Activated naive CD4-positive, alpha-beta T cell treated with anti-CD3 and anti-CD28 coated beads, Interleukin-2, amount 50 U/mL, for 24 hours (primary cell): ENCODE results near the gene FGF23.
"Not testable (repeated sequence)": the region's sequence is repeated elsewhere in the genome, so short reads cannot be mapped to it uniquely, and the experiment has no call there.

Experiments
- H3K27ac Mint-ChIP-seq: one replicate; pipeline ENCODE4 v1.8.0; 2021; ENCODE audit warnings: mild to moderate bottlenecking, mixed read lengths
- H3K27me3 Mint-ChIP-seq: one replicate; pipeline ENCODE4 v1.8.0; 2021; ENCODE audit warnings: mixed read lengths
- H3K36me3 Mint-ChIP-seq: one replicate; pipeline ENCODE4 v1.8.0; 2021; ENCODE audit warnings: mixed read lengths
- H3K4me1 Mint-ChIP-seq: one replicate; pipeline ENCODE4 v1.8.0; 2021; ENCODE audit warnings: mixed read lengths
- H3K4me3 Mint-ChIP-seq: one replicate; pipeline ENCODE4 v1.8.0; 2021; ENCODE audit warnings: mild to moderate bottlenecking, mixed read lengths
- H3K9me3 Mint-ChIP-seq: one replicate; pipeline ENCODE4 v1.8.0; 2021; ENCODE audit warnings: mixed read lengths

Gene FGF23

GRCh38 chr12:4379405-4379804 lies at the start of gene FGF23:
Gene FGF23, minus strand, starts transcription at chr12:4379712. Its CDS starts 130 bp downstream, at chr12:4379582.
- H3K9me3 Mint-ChIP-seq = no peaks in the 10 kb centered on the region
- peaks cover 6% of the 10 kb centered on the region for H3K27me3 Mint-ChIP-seq

GRCh38 chr12:4424422-4424821 lies 44.9 kb upstream of the FGF23 start:
- Mint-ChIP-seq H3K36me3 (no peaks in the 10 kb centered on the region), H3K27me3 (no peaks in the 10 kb centered on the region), H3K4me3 (no peak overlapping the region), H3K27ac (no peak overlapping the region), H3K9me3 (no peaks in the 10 kb centered on the region), H3K4me1 (no peaks in the 10 kb centered on the region)

More at GRCh38 chr12:4379405-4379804, at the start of gene FGF23:
- Mint-ChIP-seq H3K4me1 (no peaks in the 10 kb centered on the region), H3K4me3 (no peak within 1 kb of the TSS), H3K27ac (no peak within 1 kb of the TSS), H3K36me3 (no peaks in the 10 kb centered on the region)

- Mint-ChIP-seq H3K9me3 (no peaks in the 10 kb centered on the region), H3K4me3 (no peak overlapping the region), H3K4me1 (no peaks in the 10 kb centered on the region), H3K36me3 (no peaks in the 10 kb centered on the region), H3K27me3 (no peaks in the 10 kb centered on the region), H3K27ac (no peak overlapping the region)
These were observed 44.1 kb upstream of the FGF23 start for GRCh38 chr12:4423528-4424195.

GRCh38 chr12:4422985-4423384 lies 43.5 kb upstream of the FGF23 start:
- Mint-ChIP-seq H3K4me3 (no peak overlapping the region), H3K27me3 (no peaks in the 10 kb centered on the region), H3K36me3 (no peaks in the 10 kb centered on the region), H3K27ac (no peak overlapping the region), H3K9me3 (no peaks in the 10 kb centered on the region), H3K4me1 (no peaks in the 10 kb centered on the region)

- Mint-ChIP-seq H3K27ac (no peak overlapping the region), H3K36me3 (no peaks in the 10 kb centered on the region), H3K4me3 (no peak overlapping the region), H3K4me1 (no peaks in the 10 kb centered on the region), H3K27me3 (no peaks in the 10 kb centered on the region), H3K9me3 (no peaks in the 10 kb centered on the region)
These were observed 42.1 kb upstream of the FGF23 start for GRCh38 chr12:4421590-4422031.

- Mint-ChIP-seq H3K27ac (no peak overlapping the region), H3K36me3 (no peaks in the 10 kb centered on the region), H3K9me3 (no peaks in the 10 kb centered on the region), H3K4me1 (peaks cover 5% of the 10 kb centered on the region), H3K4me3 (no peak overlapping the region), H3K27me3 (peaks cover 5% of the 10 kb centered on the region)
These were observed 40.7 kb upstream of the FGF23 start for GRCh38 chr12:4420138-4420670.

- H3K36me3 Mint-ChIP-seq = no peaks in the 10 kb centered on the region
- no peak overlapping the region for H3K27ac Mint-ChIP-seq
- H3K4me3 Mint-ChIP-seq = no peak overlapping the region
- H3K4me1 Mint-ChIP-seq = peaks cover 5% of the 10 kb centered on the region
- H3K9me3 Mint-ChIP-seq = no peaks in the 10 kb centered on the region
- peaks cover 5% of the 10 kb centered on the region for H3K27me3 Mint-ChIP-seq
These were observed 39.4 kb upstream of the FGF23 start for GRCh38 chr12:4418913-4419312.

GRCh38 chr12:4417936-4418335 lies 38.4 kb upstream of the FGF23 start:
- H3K27me3 Mint-ChIP-seq = peaks cover 6% of the 10 kb centered on the region
- H3K27ac Mint-ChIP-seq = no peak overlapping the region
- H3K9me3 Mint-ChIP-seq = no peaks in the 10 kb centered on the region
- H3K4me1 Mint-ChIP-seq = peaks cover 5% of the 10 kb centered on the region
- no peak overlapping the region for H3K4me3 Mint-ChIP-seq
- H3K36me3 Mint-ChIP-seq = no peaks in the 10 kb centered on the region

- H3K4me1 Mint-ChIP-seq = peaks cover 5% of the 10 kb centered on the region
- no peaks in the 10 kb centered on the region for H3K9me3 Mint-ChIP-seq
- H3K27ac Mint-ChIP-seq = no peak overlapping the region
- no peak overlapping the region for H3K4me3 Mint-ChIP-seq
- H3K27me3 Mint-ChIP-seq = peaks cover 6% of the 10 kb centered on the region
- H3K36me3 Mint-ChIP-seq = no peaks in the 10 kb centered on the region
These were observed 37.9 kb upstream of the FGF23 start for GRCh38 chr12:4417455-4417854.

- Mint-ChIP-seq H3K36me3 (no peaks in the 10 kb centered on the region), H3K9me3 (no peaks in the 10 kb centered on the region), H3K27ac (no peak overlapping the region), H3K4me1 (peaks cover 5% of the 10 kb centered on the region), H3K27me3 (peaks cover 6% of the 10 kb centered on the region), H3K4me3 (no peak overlapping the region)
These were observed 36.8 kb upstream of the FGF23 start for GRCh38 chr12:4416276-4416675.

GRCh38 chr12:4412465-4412864 lies 33.0 kb upstream of the FGF23 start:
- H3K4me3 Mint-ChIP-seq = no peak overlapping the region
- H3K27me3 Mint-ChIP-seq = peaks cover 6% of the 10 kb centered on the region
- no peaks in the 10 kb centered on the region for H3K9me3 Mint-ChIP-seq
- H3K4me1 Mint-ChIP-seq = peaks cover 5% of the 10 kb centered on the region
- H3K36me3 Mint-ChIP-seq = no peaks in the 10 kb centered on the region
- H3K27ac Mint-ChIP-seq = no peak overlapping the region

- peaks cover 5% of the 10 kb centered on the region for H3K4me1 Mint-ChIP-seq
- H3K27ac Mint-ChIP-seq = no peak overlapping the region
- H3K36me3 Mint-ChIP-seq = no peaks in the 10 kb centered on the region
- H3K4me3 Mint-ChIP-seq = no peak overlapping the region
- H3K9me3 Mint-ChIP-seq = no peaks in the 10 kb centered on the region
- H3K27me3 Mint-ChIP-seq = peaks cover 6% of the 10 kb centered on the region
These were observed 32.5 kb upstream of the FGF23 start for GRCh38 chr12:4412056-4412455.

- no peaks in the 10 kb centered on the region for H3K27me3 Mint-ChIP-seq
- H3K4me3 Mint-ChIP-seq = no peak overlapping the region
- H3K4me1 Mint-ChIP-seq = no peaks in the 10 kb centered on the region
- H3K27ac Mint-ChIP-seq = no peak overlapping the region
- no peaks in the 10 kb centered on the region for H3K9me3 Mint-ChIP-seq
- no peaks in the 10 kb centered on the region for H3K36me3 Mint-ChIP-seq
These were observed 27.6 kb upstream of the FGF23 start for GRCh38 chr12:4407136-4407535.

- H3K27ac Mint-ChIP-seq, H3K27me3 Mint-ChIP-seq, H3K4me3 Mint-ChIP-seq, H3K4me1 Mint-ChIP-seq, H3K36me3 Mint-ChIP-seq, H3K9me3 Mint-ChIP-seq: not testable (repeated sequence)
These were observed 25.5 kb upstream of the FGF23 start for GRCh38 chr12:4404877-4405637.

- no peak overlapping the region for H3K27ac Mint-ChIP-seq
- no peaks in the 10 kb centered on the region for H3K4me1 Mint-ChIP-seq
- H3K4me3 Mint-ChIP-seq = no peak overlapping the region
- peaks cover 10% of the 10 kb centered on the region for H3K27me3 Mint-ChIP-seq
- H3K9me3 Mint-ChIP-seq = no peaks in the 10 kb centered on the region
- no peaks in the 10 kb centered on the region for H3K36me3 Mint-ChIP-seq
These were observed 23.5 kb upstream of the FGF23 start for GRCh38 chr12:4402996-4403395.

GRCh38 chr12:4401117-4401516 lies 21.6 kb upstream of the FGF23 start:
- Mint-ChIP-seq H3K4me3 (no peak overlapping the region), H3K4me1 (no peaks in the 10 kb centered on the region), H3K27me3 (peaks cover 10% of the 10 kb centered on the region), H3K27ac (no peak overlapping the region), H3K36me3 (no peaks in the 10 kb centered on the region), H3K9me3 (no peaks in the 10 kb centered on the region)
